Esophagus (tissue), 2 donors: ENCODE measurements around the gene GLI3. TPM values are rescaled to one million over a fixed set of nuclear protein-coding genes. Genes with fewer than 3 reads are reported as not detected.
"Not testable (repeated sequence)": the region's sequence is repeated elsewhere in the genome, so short reads cannot be mapped to it uniquely, and the experiment has no call there.

Source experiments
- H3K27ac ChIP-seq, 2 donors: one replicate each; pipeline ENCODE4 v1.5.1; 2013; ENCODE audit warnings: low read depth in 2 of 2, mild to moderate bottlenecking in 2 of 2, inconsistent platforms in 1 of 2, low read length in 1 of 2, moderate library complexity in 1 of 2
- H3K27me3 ChIP-seq, 2 donors: one replicate each; pipeline ENCODE4 v1.6.1; 2013; ENCODE audit warnings: low read length in 2 of 2, control low read depth in 1 of 2, mild to moderate bottlenecking in 1 of 2; ENCODE audit not compliant: insufficient read depth in 2 of 2, control insufficient read depth in 1 of 2
- H3K36me3 ChIP-seq, 2 donors: one replicate each; pipeline ENCODE4 v1.6.1; 2013; ENCODE audit warnings: low read length in 1 of 2; ENCODE audit not compliant: control insufficient read depth in 2 of 2, insufficient read depth in 2 of 2
- H3K4me1 ChIP-seq, 2 donors: one replicate each; pipeline ENCODE4 v1.6.1; 2013; ENCODE audit warnings: low read length in 1 of 2; ENCODE audit not compliant: control insufficient read depth in 2 of 2, insufficient read depth in 2 of 2
- H3K4me3 ChIP-seq, 2 donors: one replicate each; pipeline ENCODE4 v1.5.1; 2013; ENCODE audit warnings: low read length in 2 of 2, mild to moderate bottlenecking in 2 of 2, low read depth in 1 of 2, moderate library complexity in 1 of 2
- H3K9me3 ChIP-seq, 2 donors: one replicate each; pipeline ENCODE4 v1.6.1; 2013; ENCODE audit warnings: mild to moderate bottlenecking in 2 of 2, low read depth in 1 of 2, low read length in 1 of 2, moderate library complexity in 1 of 2; ENCODE audit not compliant: control insufficient read depth in 2 of 2, insufficient read depth in 1 of 2
- WGBS, 2 donors: extraction: QIAGEN DNeasy Blood & Tissue Kit; methylation state at CpG; one replicate each; pipeline ENCODE4 v1.1.7; 2013; 5-methylcytosine and 5-hydroxymethylcytosine counted together
- polyA plus RNA-seq, 2 donors: library from polyadenylated mRNA; stranded (reverse); fragments of 200-250 nt; gene quantifications; one replicate each; pipeline ENCODE4 v1.2.3, GENCODE V29; 2013
- donor health status: healthy with polysubstance abuse.
- donor health status: Bipolar disorder and iron deficiency.

The GLI3 gene
- polyA plus RNA-seq, 2 donors: 1.0 to 1.8 TPM

GRCh38 chr7:42218248-42218647 is 18.8 kb downstream of the GLI3 start:
- WGBS, 2 donors: 79 to 81% methylated on average over 2 of the region's 2 CpGs
- Histone ChIP-seq H3K27ac (no peak overlapping the region), H3K27me3 (no peaks in the 10 kb centered on the region), H3K4me3 (no peak overlapping the region), H3K9me3 (no peaks in the 10 kb centered on the region), H3K36me3 (no peaks in the 10 kb centered on the region), H3K4me1 (peaks cover 0 to 2% of the 10 kb centered on the region in 2 donors)

- Histone ChIP-seq H3K27me3 (no peaks in the 10 kb centered on the region), H3K4me3 (no peak overlapping the region), H3K9me3 (no peaks in the 10 kb centered on the region), H3K36me3 (no peaks in the 10 kb centered on the region), H3K4me1 (peaks cover 0 to 2% of the 10 kb centered on the region in 2 donors), H3K27ac (no peak overlapping the region)
- 73 to 77% methylated on average over 5 of the region's 5 CpGs for WGBS, 2 donors
Measured at GRCh38 chr7:42217548-42217947, 19.5 kb downstream of the GLI3 start.

- 82 to 85% methylated on average over 6 of the region's 6 CpGs for WGBS, 2 donors
- no peak overlapping the region for H3K27ac ChIP-seq
- H3K4me1 ChIP-seq: peaks cover 0 to 2% of the 10 kb centered on the region in 2 donors
Measured at GRCh38 chr7:42217053-42217452, 20.0 kb downstream of the GLI3 start.

GRCh38 chr7:42214060-42214679 is 22.8 kb downstream of the GLI3 start:
- WGBS, 2 donors: 82 to 91% methylated on average over 8 of the region's 8 CpGs
- Histone ChIP-seq H3K27ac (no peak overlapping the region), H3K36me3 (no peaks in the 10 kb centered on the region), H3K4me3 (no peak overlapping the region), H3K4me1 (no peaks in the 10 kb centered on the region), H3K9me3 (no peaks in the 10 kb centered on the region), H3K27me3 (no peaks in the 10 kb centered on the region)

More at GRCh38 chr7:42217053-42217452, 20.0 kb downstream of the GLI3 start:
- no peaks in the 10 kb centered on the region for H3K27me3 ChIP-seq
- no peaks in the 10 kb centered on the region for H3K9me3 ChIP-seq
- H3K36me3 ChIP-seq: no peaks in the 10 kb centered on the region
- no peak overlapping the region for H3K4me3 ChIP-seq

GRCh38 chr7:42213093-42213492 is 23.9 kb downstream of the GLI3 start:
- 87 to 94% methylated on average over 3 of the region's 3 CpGs for WGBS, 2 donors
- no peaks in the 10 kb centered on the region for H3K27me3 ChIP-seq
- H3K4me3 ChIP-seq: no peak overlapping the region

GRCh38 chr7:42212541-42213090 is 24.4 kb downstream of the GLI3 start:
- Histone ChIP-seq H3K27ac (no peak overlapping the region), H3K4me1 (no peaks in the 10 kb centered on the region), H3K9me3 (no peaks in the 10 kb centered on the region), H3K36me3 (no peaks in the 10 kb centered on the region), H3K27me3 (no peaks in the 10 kb centered on the region), H3K4me3 (no peak overlapping the region)
- 87 to 92% methylated on average over 8 of the region's 8 CpGs for WGBS, 2 donors

More at GRCh38 chr7:42213093-42213492, 23.9 kb downstream of the GLI3 start:
- Histone ChIP-seq H3K4me1 (no peaks in the 10 kb centered on the region), H3K9me3 (no peaks in the 10 kb centered on the region), H3K27ac (no peak overlapping the region), H3K36me3 (no peaks in the 10 kb centered on the region)

GRCh38 chr7:42211938-42212337 is 25.1 kb downstream of the GLI3 start:
- Histone ChIP-seq H3K27ac (no peak overlapping the region), H3K9me3 (no peaks in the 10 kb centered on the region), H3K4me1 (no peaks in the 10 kb centered on the region), H3K36me3 (no peaks in the 10 kb centered on the region), H3K4me3 (no peak overlapping the region), H3K27me3 (no peaks in the 10 kb centered on the region)
- WGBS, 2 donors: 76 to 82% methylated on average over 3 of the region's 3 CpGs

GRCh38 chr7:42210779-42211178 is 26.2 kb downstream of the GLI3 start:
- Histone ChIP-seq H3K4me3 (no peak overlapping the region), H3K36me3 (no peaks in the 10 kb centered on the region), H3K4me1 (no peaks in the 10 kb centered on the region), H3K9me3 (no peaks in the 10 kb centered on the region), H3K27ac (no peak overlapping the region), H3K27me3 (no peaks in the 10 kb centered on the region)
- WGBS, 2 donors: 68 to 85% methylated on average over 3 of the region's 3 CpGs

- Histone ChIP-seq H3K9me3 (no peaks in the 10 kb centered on the region), H3K27ac (no peak overlapping the region), H3K4me3 (no peak overlapping the region), H3K27me3 (no peaks in the 10 kb centered on the region), H3K36me3 (no peaks in the 10 kb centered on the region), H3K4me1 (no peaks in the 10 kb centered on the region)
- WGBS, 2 donors: 80 to 85% methylated on average over 3 of the region's 3 CpGs
Measured at GRCh38 chr7:42210333-42210732, 26.7 kb downstream of the GLI3 start.

GRCh38 chr7:42209085-42209484 is 27.9 kb downstream of the GLI3 start:
- not testable (repeated sequence) for H3K27me3 ChIP-seq, H3K4me1 ChIP-seq, H3K27ac ChIP-seq, H3K4me3 ChIP-seq, H3K9me3 ChIP-seq, H3K36me3 ChIP-seq
